SK-N-SH (cell line): ENCODE results near the gene FHIP1B. TPM values are rescaled to one million over a fixed set of nuclear protein-coding genes. Genes with fewer than 3 reads are reported as not detected.

Source experiments
- CTCF ChIA-PET: fragments of 300-600, 350-600 bp; formaldehyde crosslinking; extraction: SDS; loops from one replicate; lab custom pipeline; 2021; lab: Yijun Ruan, JAX
- POLR2A ChIA-PET: fragments of 350-600 bp; sonication (Branson Sonifier 250); formaldehyde crosslinking; extraction: SDS; loops from one replicate; lab custom pipeline; 2020; ENCODE audit warnings: antibody characterized with exemption, inconsistent platforms; lab: Yijun Ruan, JAX
- DNase-seq: peaks from one replicate; pipeline ENCODE4 v3.0.0; 2012
- H2AFZ ChIP-seq: fragments of 200-600 bp; sonication (generic); 2 replicates; pipeline ENCODE4 v1.8.1; 2016; ENCODE audit warnings: antibody characterized with exemption, mild to moderate bottlenecking, low read depth
- H3F3A ChIP-seq: fragments of 200-600 bp; sonication (generic); replicated peaks from 2 replicates; pipeline ENCODE3; 2016; ENCODE audit warnings: antibody characterized with exemption, mild to moderate bottlenecking; ENCODE audit not compliant: insufficient read depth
- H3K27ac ChIP-seq, 2 experiments: fragments of 200-500 bp in 1 of 2; fragments of 200-600 bp in 1 of 2; sonication (Bioruptor generic) in 1 of 2; sonication (generic), shearing (Covaris generic) in 1 of 2; 2 replicates each; pipeline versions ENCODE4 v1.5.1 to v1.6.1; 2014 to 2016; ENCODE audit warnings: low read depth in 2 of 2, inconsistent platforms in 1 of 2, low read length in 1 of 2, mild to moderate bottlenecking in 1 of 2, mixed read lengths in 1 of 2
- H3K27me3 ChIP-seq: fragments of 200-600 bp; sonication (generic), shearing (Covaris generic); 2 replicates; pipeline ENCODE4 v1.6.1; 2016; ENCODE audit warnings: mixed run types; ENCODE audit not compliant: insufficient read depth
- H3K36me3 ChIP-seq, 2 experiments: fragments of 200-500 bp in 1 of 2; fragments of 200-600 bp in 1 of 2; sonication (Bioruptor generic) in 1 of 2; sonication (generic) in 1 of 2; replicated peaks in 1 of 2; 2 replicates each; pipeline versions ENCODE3 to v1.5.1; 2014 to 2016; ENCODE audit warnings: low read length in 1 of 2, mild to moderate bottlenecking in 1 of 2; ENCODE audit not compliant: insufficient read depth in 2 of 2, control insufficient read depth in 1 of 2
- H3K4me1 ChIP-seq, 2 experiments: fragments of 200-500 bp in 1 of 2; fragments of 200-600 bp in 1 of 2; sonication (Bioruptor generic) in 1 of 2; sonication (generic), shearing (Covaris generic) in 1 of 2; 2 replicates each; pipeline versions ENCODE4 v1.5.1 to v1.6.1; 2014 to 2016; ENCODE audit warnings: low read depth in 1 of 2, low read length in 1 of 2, mixed run types in 1 of 2; ENCODE audit not compliant: insufficient read depth in 2 of 2, control insufficient read depth in 1 of 2
- H3K4me2 ChIP-seq: fragments of 200-600 bp; sonication (generic), shearing (Covaris generic); 2 replicates; pipeline ENCODE4 v1.6.1; 2017; ENCODE audit warnings: mixed run types
- H3K4me3 ChIP-seq, 2 experiments: fragments of 200-500 bp in 1 of 2; fragments of 200-600 bp in 1 of 2; sonication (Bioruptor generic) in 1 of 2; sonication (generic), shearing (Covaris generic) in 1 of 2; 2 replicates each; pipeline versions ENCODE4 v1.5.1 to v1.8.1; 2014 to 2016; ENCODE audit warnings: low read depth in 2 of 2, inconsistent platforms in 1 of 2, low read length in 1 of 2, mild to moderate bottlenecking in 1 of 2, mixed read lengths in 1 of 2, moderate library complexity in 1 of 2
- H3K79me2 ChIP-seq: fragments of 200-600 bp; sonication (generic); 2 replicates; pipeline ENCODE4 v1.8.1; 2017; ENCODE audit warnings: mild to moderate bottlenecking; ENCODE audit not compliant: insufficient read depth
- H3K9ac ChIP-seq: fragments of 200-600 bp; sonication (generic); 2 replicates; pipeline ENCODE4 v1.6.1; 2017; ENCODE audit warnings: mixed run types
- H3K9me2 ChIP-seq: fragments of 200-600 bp; sonication (generic); 2 replicates; pipeline ENCODE4 v1.6.1; 2017; ENCODE audit warnings: mixed run types
- H3K9me3 ChIP-seq: fragments of 200-600 bp; sonication (generic); 2 replicates; pipeline ENCODE4 v1.6.1; 2017; ENCODE audit warnings: mixed run types, mild to moderate bottlenecking, moderate library complexity
- H4K20me1 ChIP-seq: fragments of 200-600 bp; sonication (generic); 2 replicates; pipeline ENCODE4 v1.6.1; 2017; ENCODE audit warnings: mild to moderate bottlenecking, mixed run types; ENCODE audit not compliant: insufficient read depth
- EP300 ChIP-seq, 2 experiments: IDR thresholded peaks; 2 replicates each; pipeline versions ENCODE4 v1.4.0 to v1.6.1; 2012; ENCODE audit warnings: borderline replicate concordance in 1 of 2, low read depth in 1 of 2, low read length in 1 of 2
- FOSL2 ChIP-seq: IDR thresholded peaks from 2 replicates; pipeline ENCODE4 v1.4.0; 2012; ENCODE audit warnings: low read depth, mild to moderate bottlenecking, moderate library complexity, borderline replicate concordance
- FOXM1 ChIP-seq: IDR thresholded peaks from 2 replicates; pipeline ENCODE4 v1.4.0; 2012; ENCODE audit warnings: low read depth, mild to moderate bottlenecking
- MAX ChIP-seq: IDR thresholded peaks from 2 replicates; pipeline ENCODE4 v1.4.0; 2012; ENCODE audit warnings: low read depth
- MEF2A ChIP-seq: IDR thresholded peaks from 2 replicates; pipeline ENCODE4 v1.4.0; 2012; ENCODE audit warnings: low read depth, borderline replicate concordance
- MXI1 ChIP-seq: IDR thresholded peaks from 2 replicates; pipeline ENCODE4 v1.6.1; 2012; ENCODE audit warnings: mild to moderate bottlenecking, low read depth, low read length, improper control_type of control experiment
- NRF1 ChIP-seq: IDR thresholded peaks from 2 replicates; pipeline ENCODE4 v1.6.1; 2012; ENCODE audit warnings: low read depth, mild to moderate bottlenecking, low read length
- POLR2AphosphoS5 ChIP-seq: IDR thresholded peaks from 2 replicates; pipeline ENCODE4 v1.6.1; 2012; ENCODE audit warnings: low read depth, low read length
- RAD21 ChIP-seq: IDR thresholded peaks from 2 replicates; pipeline ENCODE4 v1.6.1; 2012; ENCODE audit warnings: mild to moderate bottlenecking, low read length
- RFX5 ChIP-seq: IDR thresholded peaks from 2 replicates; pipeline ENCODE4 v1.6.1; 2012; ENCODE audit warnings: mild to moderate bottlenecking, improper control_type of control experiment, low read length
- RXRA ChIP-seq: IDR thresholded peaks from 2 replicates; pipeline ENCODE4 v1.4.0; 2012; ENCODE audit warnings: low read depth, mild to moderate bottlenecking, borderline replicate concordance
- SMC3 ChIP-seq: IDR thresholded peaks from 2 replicates; pipeline ENCODE4 v1.6.1; 2012; ENCODE audit warnings: low read depth, low read length, improper control_type of control experiment
- TEAD4 ChIP-seq: IDR thresholded peaks from 2 replicates; pipeline ENCODE4 v1.4.0; 2012; ENCODE audit warnings: mild to moderate bottlenecking, borderline replicate concordance; ENCODE audit not compliant: insufficient read depth
- ZBTB33 ChIP-seq: IDR thresholded peaks from 2 replicates; pipeline ENCODE4 v1.4.0; 2012; ENCODE audit warnings: low read depth, borderline replicate concordance
- WGBS: methylation state at CpG from one replicate; pipeline ENCODE4 v1.1.6; 2017; ENCODE audit warnings: low lambda C conversion rate; 5-methylcytosine and 5-hydroxymethylcytosine counted together
- polyA plus RNA-seq, 3 experiments: library from polyadenylated mRNA; depleted of rRNA; stranded (reverse); fragments of >200 nt; gene quantifications; 2 replicates each; pipeline ENCODE4 v1.2.3, GENCODE V29; 2012

The FHIP1B gene
- polyA plus RNA-seq, 1 of the 3 experiments (the other 2 are of a cell fraction) = 26.3 TPM

GRCh38 chr11:6191742-6192141 is 42.7 kb downstream of the FHIP1B start:
- ChIA-PET CTCF (no interaction called here), POLR2A (no interaction called here)
- no peaks in the 10 kb centered on the region for H3K9me3 ChIP-seq
- H3K9me2 ChIP-seq = no peaks in the 10 kb centered on the region
- no peak overlapping the region for H2AFZ ChIP-seq
- H3K4me1 ChIP-seq = no peaks in the 10 kb centered on the region
- H3F3A ChIP-seq = no peaks in the 10 kb centered on the region
- TF ChIP-seq ZBTB33 (no peak), EP300 (IDR thresholded peaks at IDR 0.05; ENCODE audit: borderline replicate concordance in 1 of 2, low read depth in 1 of 2, low read length in 1 of 2) (no peak), FOXM1 (no peak), RFX5 (no peak), MEF2A (no peak), FOSL2 (no peak), MXI1 (no peak), RXRA (no peak), POLR2AphosphoS5 (no peak), NRF1 (no peak), SMC3 (no peak), TEAD4 (no peak), MAX (no peak), RAD21 (no peak)
- H3K79me2 ChIP-seq = no peaks in the 10 kb centered on the region
- H3K4me3 ChIP-seq = no peak overlapping the region
- no peak overlapping the region for H3K4me2 ChIP-seq
- H4K20me1 ChIP-seq = no peaks in the 10 kb centered on the region
- DNase-seq = no peak
- H3K36me3 ChIP-seq = no peaks in the 10 kb centered on the region
- no peak overlapping the region for H3K9ac ChIP-seq
- H3K27ac ChIP-seq = no peak overlapping the region
- no peaks in the 10 kb centered on the region for H3K27me3 ChIP-seq

- Histone ChIP-seq H3K27me3 (peaks cover 4% of the 10 kb centered on the region; the same call in 1 of the 2 replicates), H2AFZ (no peak overlapping the region), H3K4me2 (no peak overlapping the region), H3K79me2 (no peaks in the 10 kb centered on the region), H3K9me2 (no peaks in the 10 kb centered on the region), H3K4me1 (no peaks in the 10 kb centered on the region), H3K27ac (no peak overlapping the region), H3K36me3 (no peaks in the 10 kb centered on the region), H3K4me3 (no peak overlapping the region), H3K9ac (no peak overlapping the region), H3F3A (no peaks in the 10 kb centered on the region), H4K20me1 (no peaks in the 10 kb centered on the region), H3K9me3 (no peaks in the 10 kb centered on the region)
- no peak for TF ChIP-seq POLR2AphosphoS5
- no peak for TF ChIP-seq MAX
- POLR2A ChIA-PET = no interaction called here
- 0% methylated on average over 2 of the region's 2 CpGs for WGBS
- DNase-seq = no peak
- CTCF ChIA-PET = no interaction called here
Observed at GRCh38 chr11:6175440-6175839, 59.0 kb downstream of the FHIP1B start.
